Measurements from ENCODE around the gene NOM1.
"Not testable (repeated sequence)": the region's sequence is repeated elsewhere in the genome, so short reads cannot be mapped to it uniquely, and the experiment has no call there.

Gene NOM1

GRCh38 chr7:156949541-156950380 lies at the start of gene NOM1:
TSS of gene NOM1 (plus strand) at chr7:156949712. CDS start at chr7:156949738, 26 bp downstream.
- FAIRE-seq = no peak

- not testable (repeated sequence) for FAIRE-seq
These were observed 49.4 kb upstream of the NOM1 start for GRCh38 chr7:156900093-156900492.

GRCh38 chr7:156903232-156903909 lies 46.1 kb upstream of the NOM1 start:
- FAIRE-seq = no peak

GRCh38 chr7:156906200-156906649 lies 43.3 kb upstream of the NOM1 start:
- FAIRE-seq = no peak

- no peak for FAIRE-seq
These were observed 41.9 kb upstream of the NOM1 start for GRCh38 chr7:156907656-156908055.

GRCh38 chr7:156909574-156910252 lies 39.8 kb upstream of the NOM1 start:
- FAIRE-seq = not testable (repeated sequence)

- FAIRE-seq = no peak
These were observed 30.9 kb upstream of the NOM1 start for GRCh38 chr7:156918635-156919034.

- FAIRE-seq = no peak
These were observed 30.3 kb upstream of the NOM1 start for GRCh38 chr7:156919132-156919713.

- no peak for FAIRE-seq
These were observed 29.4 kb upstream of the NOM1 start for GRCh38 chr7:156920076-156920475.

GRCh38 chr7:156920487-156921373 lies 28.8 kb upstream of the NOM1 start:
- not testable (repeated sequence) for FAIRE-seq

- not testable (repeated sequence) for FAIRE-seq
These were observed 27.2 kb upstream of the NOM1 start for GRCh38 chr7:156922304-156922703.

GRCh38 chr7:156925821-156926220 lies 23.7 kb upstream of the NOM1 start:
- FAIRE-seq = not testable (repeated sequence)

- no peak for FAIRE-seq
These were observed 21.7 kb upstream of the NOM1 start for GRCh38 chr7:156927571-156928405.

- FAIRE-seq = no peak
These were observed 21.1 kb upstream of the NOM1 start for GRCh38 chr7:156928406-156928747.

- no peak for FAIRE-seq
These were observed 19.5 kb upstream of the NOM1 start for GRCh38 chr7:156929789-156930539.

GRCh38 chr7:156932006-156932405 lies 17.5 kb upstream of the NOM1 start:
- FAIRE-seq = no peak

GRCh38 chr7:156935250-156935649 lies 14.3 kb upstream of the NOM1 start:
- no peak for FAIRE-seq

- not testable (repeated sequence) for FAIRE-seq
These were observed 12.7 kb upstream of the NOM1 start for GRCh38 chr7:156936766-156937165.

GRCh38 chr7:156940421-156941122 lies 8.9 kb upstream of the NOM1 start:
- FAIRE-seq = no peak

All from colon (tissue), 2 donors.